Measurements from ENCODE around the gene DHRS12. TPM values are rescaled to one million over a fixed set of nuclear protein-coding genes. Genes with fewer than 3 reads are reported as not detected.
A peak's percentile ranks its signal among the peaks of the same experiment; 100 is the strongest.

DHRS12 gene
- total RNA-seq, 2 experiments from 2014 or later = 5.0 to 6.4 TPM

- no peaks in the 10 kb centered on the region for H3K27me3 Mint-ChIP-seq
- no peak for DNase-seq
- H3K4me1 Mint-ChIP-seq = peaks cover 51% of the 10 kb centered on the region
- no peaks in the 10 kb centered on the region for H3K9me3 Mint-ChIP-seq
- ChIA-PET CTCF (interaction anchor here (0.6 to 5.5 kb wide), 26 partner anchors 9 to 635 kb away, joined by 3 to 101 read pairs (median 5); partner anchors contain the start of genes INTS6, NEK5, TMEM272 and VPS36), POLR2A (interaction anchor here (1.0 to 2.9 kb wide), 3 partner anchors 12 to 362 kb away, joined by 4 to 10 read pairs (median 7); no protein-coding TSS in a partner anchor)
- no peak overlapping the region for H3K27ac Mint-ChIP-seq
- H3K36me3 Mint-ChIP-seq (ENCODE audit: low read depth) = no peaks in the 10 kb centered on the region
- no peak overlapping the region for H3K4me3 Mint-ChIP-seq
Observed at GRCh38 chr13:51815848-51816247, 11.9 kb upstream of the DHRS12 start.

GRCh38 chr13:51814825-51815650 lies 11.1 kb upstream of the DHRS12 start:
- H3K4me3 Mint-ChIP-seq = peak overlapping the region; percentile 45
- H3K27ac Mint-ChIP-seq = peak overlapping the region; percentile 54
- H3K36me3 Mint-ChIP-seq (ENCODE audit: low read depth) = no peaks in the 10 kb centered on the region
- ChIA-PET CTCF (interaction anchor here (0.6 to 5.5 kb wide), 32 partner anchors 8 to 635 kb away, joined by 3 to 101 read pairs (median 5); partner anchors contain the start of genes INTS6, NEK5, TMEM272 and VPS36), POLR2A (interaction anchor here (0.7 to 2.9 kb wide), 5 partner anchors 10 to 380 kb away, joined by 3 to 11 read pairs (median 7); no protein-coding TSS in a partner anchor)
- peaks cover 45% of the 10 kb centered on the region for H3K4me1 Mint-ChIP-seq
- no peaks in the 10 kb centered on the region for H3K9me3 Mint-ChIP-seq
- peak; percentile 82 for DNase-seq
- no peaks in the 10 kb centered on the region for H3K27me3 Mint-ChIP-seq

GRCh38 chr13:51814071-51814470 lies 10.1 kb upstream of the DHRS12 start:
- Mint-ChIP-seq H3K27ac (no peak overlapping the region), H3K4me1 (peaks cover 35% of the 10 kb centered on the region), H3K4me3 (no peak overlapping the region)

DNA sequence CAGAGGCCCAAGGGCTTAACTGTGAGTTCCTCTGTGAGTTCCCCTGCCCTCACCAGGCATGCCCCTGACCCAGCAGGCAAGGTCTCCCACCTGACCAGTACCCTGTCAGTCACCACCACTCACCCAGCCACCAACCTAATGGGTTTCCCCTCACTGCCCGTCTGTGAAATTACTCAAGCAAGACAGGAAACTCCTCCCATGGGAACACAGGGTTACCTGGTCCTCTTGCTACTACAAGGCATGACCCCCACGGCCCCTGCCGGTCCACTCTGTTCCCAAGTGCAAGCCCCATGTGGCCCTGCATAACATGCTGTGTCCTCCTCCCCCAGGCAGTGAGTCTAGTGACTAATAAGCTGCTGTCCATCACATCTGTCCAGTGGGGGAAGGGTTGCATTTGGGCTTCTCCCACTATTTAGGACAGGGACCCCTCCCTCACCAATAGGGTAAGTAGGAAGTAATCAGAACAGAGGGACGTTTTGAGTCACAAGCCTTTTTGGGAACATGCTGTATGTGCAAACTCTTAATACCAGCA lies 8.0 kb upstream of the DHRS12 start:
- CTCF ChIA-PET = interaction anchor here (5.0 to 5.5 kb wide), 2 partner anchors 23 to 316 kb away, joined by 45 to 101 read pairs; partner anchors contain the start of gene NEK5
- H3K36me3 Mint-ChIP-seq (ENCODE audit: low read depth) = no peaks in the 10 kb centered on the region

More at GRCh38 chr13:51814071-51814470, 10.1 kb upstream of the DHRS12 start:
- Mint-ChIP-seq H3K27me3 (no peaks in the 10 kb centered on the region), H3K9me3 (no peaks in the 10 kb centered on the region), H3K36me3 (ENCODE audit: low read depth) (no peaks in the 10 kb centered on the region)
- no peak for DNase-seq
- POLR2A ChIA-PET = interaction anchor here (0.6 to 2.9 kb wide), 6 partner anchors 9 to 381 kb away, joined by 3 to 11 read pairs (median 4); no protein-coding TSS in a partner anchor
- CTCF ChIA-PET = interaction anchor here (0.6 to 5.5 kb wide), 13 partner anchors 9 to 375 kb away, joined by 3 to 101 read pairs (median 9); partner anchors contain the start of gene NEK5

GRCh38 chr13:51811046-51811445 lies 7.1 kb upstream of the DHRS12 start:
- H3K27me3 Mint-ChIP-seq = no peaks in the 10 kb centered on the region
- ChIA-PET CTCF (interaction anchor here (1.0 to 1.1 kb wide), 3 partner anchors 23 to 685 kb away, joined by 3 to 4 read pairs (median 3); no protein-coding TSS in a partner anchor), POLR2A (interaction anchor here (1.0 kb wide), 1 partner anchor 358 kb away, joined by 3 read pairs; the partner anchor contains the start of gene INTS6)
- no peak for DNase-seq
- peaks cover 25% of the 10 kb centered on the region for H3K4me1 Mint-ChIP-seq
- H3K4me3 Mint-ChIP-seq = no peak overlapping the region
- H3K27ac Mint-ChIP-seq = no peak overlapping the region
- H3K9me3 Mint-ChIP-seq = no peaks in the 10 kb centered on the region
- no peaks in the 10 kb centered on the region for H3K36me3 Mint-ChIP-seq (ENCODE audit: low read depth)

More for the DNA sequence above, 8.0 kb upstream of the DHRS12 start:
- Mint-ChIP-seq H3K27me3 (no peaks in the 10 kb centered on the region), H3K27ac (no peak overlapping the region), H3K4me3 (no peak overlapping the region), H3K4me1 (peaks cover 25% of the 10 kb centered on the region), H3K9me3 (no peaks in the 10 kb centered on the region)
- POLR2A ChIA-PET = no interaction called here
- no peak for DNase-seq

DNA sequence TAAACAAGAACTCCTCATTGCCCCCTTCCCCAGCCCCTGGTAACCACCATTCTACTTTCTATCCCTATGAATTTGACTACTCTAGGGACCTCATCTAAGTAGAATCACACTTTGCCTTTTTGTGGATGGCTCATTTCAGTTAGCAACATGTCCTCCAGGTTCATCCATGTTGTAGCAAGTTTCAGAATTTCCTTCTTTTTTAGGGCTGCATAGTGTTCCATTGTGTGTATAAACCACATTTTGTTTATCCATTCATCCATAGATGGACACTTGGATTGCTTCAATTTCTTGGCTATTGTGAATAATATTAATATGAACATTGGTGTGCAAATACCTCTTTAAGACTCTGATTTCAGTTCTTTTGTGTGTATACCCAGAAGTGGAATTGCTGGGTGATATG lies 4.8 kb upstream of the DHRS12 start:
- Mint-ChIP-seq H3K4me3 (no peak overlapping the region), H3K9me3 (no peaks in the 10 kb centered on the region), H3K27ac (no peak overlapping the region), H3K4me1 (peaks cover 26% of the 10 kb centered on the region), H3K36me3 (ENCODE audit: low read depth) (no peaks in the 10 kb centered on the region), H3K27me3 (no peaks in the 10 kb centered on the region)
- ChIA-PET POLR2A (no interaction called here), CTCF (no interaction called here)
- no peak for DNase-seq

- no peaks in the 10 kb centered on the region for H3K27me3 Mint-ChIP-seq
- POLR2A ChIA-PET = interaction anchor here (2.7 kb wide), 1 partner anchor 355 kb away, joined by 22 read pairs; the partner anchor contains the start of gene INTS6
- no peaks in the 10 kb centered on the region for H3K9me3 Mint-ChIP-seq
- DNase-seq = no peak
- no peak overlapping the region for H3K4me3 Mint-ChIP-seq
- peaks cover 35% of the 10 kb centered on the region for H3K4me1 Mint-ChIP-seq
- CTCF ChIA-PET = interaction anchor here (1.2 to 1.3 kb wide), 2 partner anchors 8 to 9 kb away, joined by 3 read pairs; no protein-coding TSS in a partner anchor
- no peaks in the 10 kb centered on the region for H3K36me3 Mint-ChIP-seq (ENCODE audit: low read depth)
- no peak overlapping the region for H3K27ac Mint-ChIP-seq
Observed at GRCh38 chr13:51807041-51807440, 3.1 kb upstream of the DHRS12 start.

DNA sequence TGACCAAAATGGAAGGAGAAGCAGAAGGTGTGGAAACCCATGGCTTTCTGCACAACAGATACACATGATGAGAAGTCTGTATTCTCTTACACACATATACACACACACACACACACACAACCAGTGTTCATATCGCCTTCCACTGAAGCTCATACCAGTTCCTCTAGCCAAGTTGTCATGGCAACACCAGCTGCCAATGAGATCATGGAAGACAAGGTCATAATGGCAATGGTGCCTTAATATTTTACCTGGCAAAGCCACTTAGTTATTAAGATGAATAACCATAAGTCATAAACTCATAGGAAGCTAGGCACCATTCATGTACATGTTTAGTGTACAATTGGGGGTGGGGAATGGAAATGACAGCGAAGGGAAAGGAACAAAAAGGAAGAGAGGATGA lies 2.6 kb upstream of the DHRS12 start:
- no peak for DNase-seq
- no peaks in the 10 kb centered on the region for H3K36me3 Mint-ChIP-seq (ENCODE audit: low read depth)
- H3K4me3 Mint-ChIP-seq = no peak overlapping the region
- ChIA-PET POLR2A (interaction anchor here (1.2 to 2.7 kb wide), 3 partner anchors 17 to 388 kb away, joined by 3 to 22 read pairs (median 4); partner anchors contain the start of gene INTS6), CTCF (interaction anchor here (1.2 to 1.3 kb wide), 2 partner anchors 9 kb away, joined by 3 read pairs; no protein-coding TSS in a partner anchor)
- no peaks in the 10 kb centered on the region for H3K27me3 Mint-ChIP-seq
- peaks cover 35% of the 10 kb centered on the region for H3K4me1 Mint-ChIP-seq
- no peaks in the 10 kb centered on the region for H3K9me3 Mint-ChIP-seq
- no peak overlapping the region for H3K27ac Mint-ChIP-seq

- peaks cover 37% of the 10 kb centered on the region for H3K4me1 Mint-ChIP-seq
- DNase-seq = no peak
- no peaks in the 10 kb centered on the region for H3K9me3 Mint-ChIP-seq
- no peak overlapping the region for H3K27ac Mint-ChIP-seq
- ChIA-PET CTCF (interaction anchor here (1.0 to 1.9 kb wide), 5 partner anchors 8 to 388 kb away, joined by 3 to 9 read pairs (median 3); no protein-coding TSS in a partner anchor), POLR2A (interaction anchor here (1.2 to 2.7 kb wide), 7 partner anchors 8 to 388 kb away, joined by 3 to 22 read pairs (median 4); partner anchors contain the start of gene INTS6)
- no peak overlapping the region for H3K4me3 Mint-ChIP-seq
- H3K27me3 Mint-ChIP-seq = no peaks in the 10 kb centered on the region
- H3K36me3 Mint-ChIP-seq (ENCODE audit: low read depth) = no peaks in the 10 kb centered on the region
Observed at GRCh38 chr13:51805925-51806324, 2.0 kb upstream of the DHRS12 start.

DNA sequence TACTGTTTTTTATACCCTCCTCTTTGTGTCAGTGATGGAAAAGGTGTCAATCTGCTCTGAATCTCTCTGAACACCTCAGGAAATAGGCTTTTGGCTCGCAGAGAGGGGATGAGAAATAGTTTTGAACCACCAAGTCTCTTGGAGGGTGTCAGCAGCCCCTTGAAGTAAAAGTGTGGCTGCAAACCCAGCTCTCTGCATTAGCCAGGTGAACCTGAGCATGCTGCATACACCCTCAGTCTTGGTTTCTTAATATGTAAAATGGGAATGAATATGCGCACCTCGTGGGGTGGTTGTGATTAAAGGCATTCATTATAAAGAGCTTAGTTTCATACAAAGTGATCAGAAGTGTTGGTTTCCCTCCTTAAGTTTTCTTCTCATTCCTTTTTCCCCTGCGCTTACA lies 1.4 kb upstream of the DHRS12 start:
- Mint-ChIP-seq H3K4me3 (peak overlapping the region; percentile 80), H3K27me3 (no peaks in the 10 kb centered on the region), H3K4me1 (peaks cover 34% of the 10 kb centered on the region), H3K9me3 (no peaks in the 10 kb centered on the region), H3K36me3 (ENCODE audit: low read depth) (no peaks in the 10 kb centered on the region), H3K27ac (peak overlapping the region; percentile 78)
- POLR2A ChIA-PET = interaction anchor here (0.8 to 2.7 kb wide), 8 partner anchors 9 to 389 kb away, joined by 3 to 22 read pairs (median 4); partner anchors contain the start of gene INTS6
- DNase-seq = no peak
- CTCF ChIA-PET = interaction anchor here (0.5 to 1.9 kb wide), 5 partner anchors 9 to 1798 kb away, joined by 3 to 9 read pairs (median 5); no protein-coding TSS in a partner anchor

DNA sequence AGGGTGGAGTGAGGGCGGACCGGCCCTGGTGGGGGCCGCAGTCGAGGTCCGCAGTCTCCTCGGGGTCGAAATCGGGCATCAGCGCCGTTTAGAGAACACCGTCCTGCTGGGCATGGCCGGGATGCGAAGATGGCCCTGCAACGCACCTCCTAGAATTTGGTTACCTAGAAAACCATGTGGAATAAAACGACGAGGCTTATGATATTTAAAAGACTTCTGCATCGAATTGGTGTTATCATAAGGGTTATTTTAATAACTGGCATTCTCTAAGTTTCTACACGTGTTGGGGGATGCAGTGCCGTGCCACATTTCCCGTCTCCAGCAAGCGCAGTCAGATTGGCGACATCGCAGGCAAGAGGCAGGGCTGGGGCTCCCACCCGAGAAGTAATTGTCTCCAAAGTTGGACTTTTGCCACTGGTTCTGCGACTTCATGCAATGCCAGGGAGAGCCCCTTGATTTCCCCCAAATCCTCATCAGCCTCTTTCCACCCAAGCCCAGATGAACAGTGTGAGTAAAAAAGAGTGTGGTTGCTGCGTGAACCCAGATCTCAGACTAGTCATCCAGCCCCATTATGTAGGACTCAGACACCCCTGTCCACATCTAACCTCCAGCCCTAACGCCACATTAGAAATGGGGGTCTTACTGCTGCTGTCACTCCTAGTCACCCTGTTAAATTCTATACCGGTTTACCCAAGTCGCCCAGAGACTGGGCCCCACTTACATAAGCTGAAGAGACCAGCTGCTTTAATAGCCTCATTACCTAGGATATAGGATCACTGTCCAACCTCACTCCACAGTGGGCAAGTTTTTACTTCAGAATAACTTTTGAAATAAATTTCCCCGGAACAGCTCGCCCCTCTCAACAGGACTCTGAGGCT lies 571 bp upstream of the DHRS12 start:
- H3K4me1 Mint-ChIP-seq = peaks cover 36% of the 10 kb centered on the region
- H3K9me3 Mint-ChIP-seq = no peaks in the 10 kb centered on the region
- peak overlapping the region; percentile 80 for H3K4me3 Mint-ChIP-seq
- H3K27ac Mint-ChIP-seq = peak overlapping the region; percentile 78
- H3K27me3 Mint-ChIP-seq = no peaks in the 10 kb centered on the region
- ChIA-PET CTCF (interaction anchor here (0.5 to 1.9 kb wide), 5 partner anchors 9 to 1797 kb away, joined by 3 to 9 read pairs (median 5); no protein-coding TSS in a partner anchor), POLR2A (interaction anchor here (0.8 to 2.7 kb wide), 6 partner anchors 10 to 353 kb away, joined by 3 to 22 read pairs (median 4); partner anchors contain the start of gene INTS6)
- H3K36me3 Mint-ChIP-seq (ENCODE audit: low read depth) = no peaks in the 10 kb centered on the region
- no peak for DNase-seq

All from activated CD4-positive, alpha-beta memory T cell treated with anti-CD3 and anti-CD28 coated beads, Interleukin-2, amount 10 ng/mL, durations not matched to agents 7 days and 5 days (primary cell).